Testis (tissue), 2 donors: ENCODE results near the gene CPXM2.

Experiments used
- CTCF ChIP-seq, 3 experiments: fragments of 450-650 bp in 2 of 3; fragments of 200-600 bp in 1 of 3; sonication (generic) in 1 of 3; IDR thresholded peaks; one replicate each; pipeline ENCODE4 v1.5.1; 2016 to 2019; ENCODE audit warnings: antibody characterized with exemption in 3 of 3, mild to moderate bottlenecking in 2 of 3, moderate library complexity in 1 of 3
- POLR2A ChIP-seq: fragments of 450-650 bp; IDR thresholded peaks from one replicate; pipeline ENCODE4 v1.6.1; 2017; ENCODE audit warnings: antibody characterized with exemption, mild to moderate bottlenecking, moderate library complexity

- TF ChIP-seq CTCF (IDR thresholded peaks at IDR 0.05) (no peak), POLR2A (no peak)
These were observed 164.8 kb downstream of the CPXM2 start for GRCh38 chr10:123726836-123727235.
